NCI-H345 treated with DMSO at 0.1 percent for 48 hours (cell line): ENCODE results near the gene EDIL3.
"Not testable (repeated sequence)": the region's sequence is repeated elsewhere in the genome, so short reads cannot be mapped to it uniquely, and the experiment has no call there.

Experiments
- DNase-seq: peaks from one replicate; lab custom pipeline; 2025; ENCODE audit not compliant: unreplicated experiment; lab: John Stamatoyannopoulos, UW

The EDIL3 gene

DNA sequence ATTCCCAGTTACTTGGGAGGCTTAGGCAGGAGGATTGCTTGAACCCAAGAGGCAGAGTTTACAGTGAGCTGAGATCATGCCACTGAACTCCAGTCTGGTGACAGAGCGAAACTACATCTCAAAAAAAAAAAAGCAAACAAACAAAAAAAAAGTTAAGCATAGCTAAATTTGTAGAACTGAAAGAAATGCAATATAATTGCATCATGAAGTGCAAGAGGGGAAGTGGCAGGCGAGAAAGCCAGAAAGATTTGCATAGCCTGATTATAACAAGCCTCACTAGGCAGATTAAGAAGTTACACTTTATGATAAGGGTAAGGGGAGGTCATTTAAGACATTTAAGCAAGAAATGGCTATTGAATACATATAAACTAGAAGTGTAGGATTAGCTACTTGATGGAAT, 187.1 kb downstream of the EDIL3 start:
- no peak for DNase-seq

DNA sequence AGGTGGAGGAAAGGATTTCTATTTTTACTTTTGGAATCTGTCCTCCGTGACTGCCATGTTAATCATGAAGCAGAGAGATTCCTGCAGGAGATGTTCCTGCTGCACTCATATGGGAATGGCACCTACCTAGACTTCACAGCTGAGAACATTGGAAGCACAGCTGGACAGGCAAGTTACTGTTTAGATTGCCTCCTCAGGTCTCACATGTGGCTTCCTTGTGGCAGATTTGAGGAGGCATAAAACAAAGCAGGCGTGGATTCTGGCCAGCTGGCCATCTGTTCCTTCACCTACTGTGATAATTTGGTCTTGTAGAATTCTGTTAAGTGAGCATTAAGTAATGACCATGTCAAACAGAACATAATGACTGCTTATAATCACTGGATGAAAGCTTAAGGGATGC, 193.4 kb downstream of the EDIL3 start:
- no peak for DNase-seq

DNA sequence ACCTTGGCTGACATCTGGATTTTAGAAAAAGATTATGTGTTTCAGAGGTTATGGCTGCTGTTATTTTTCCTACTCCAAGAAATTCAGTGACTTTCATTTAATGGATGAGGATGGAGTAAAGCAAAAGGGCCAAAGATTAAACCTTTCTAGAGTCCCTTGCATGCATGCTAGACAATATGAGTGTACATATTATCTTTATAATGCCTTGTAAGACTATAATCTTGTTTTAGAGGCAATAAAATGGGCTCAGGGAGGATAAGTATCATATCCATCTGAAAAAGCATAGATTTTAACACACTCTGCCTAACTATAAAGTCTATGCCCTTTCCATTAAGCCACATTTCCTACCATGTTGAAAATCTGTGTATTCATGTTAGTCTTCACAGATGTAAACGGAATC, 199.8 kb downstream of the EDIL3 start:
- DNase-seq: no peak

GRCh38 chr5:84181093-84181492, 203.6 kb downstream of the EDIL3 start:
- no peak for DNase-seq

DNA sequence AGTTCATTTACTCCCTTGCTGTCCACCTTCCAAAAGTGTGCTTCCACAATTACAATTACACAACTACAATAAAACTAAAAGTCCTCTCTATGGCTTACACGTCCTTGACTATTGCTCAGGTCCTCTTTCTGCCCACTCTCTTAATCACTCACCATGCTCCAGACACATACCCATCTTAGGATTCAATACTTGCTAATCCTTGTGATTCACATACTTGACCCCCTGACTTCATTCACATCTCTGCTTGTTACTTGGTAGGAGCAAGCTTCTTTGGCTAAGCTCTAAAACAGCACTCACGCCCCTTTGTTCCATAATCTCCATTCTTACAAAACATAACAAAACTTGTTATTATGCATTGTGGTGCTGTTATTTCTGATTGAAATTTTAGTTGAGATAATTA, 215.8 kb downstream of the EDIL3 start:
- DNase-seq: no peak

DNA sequence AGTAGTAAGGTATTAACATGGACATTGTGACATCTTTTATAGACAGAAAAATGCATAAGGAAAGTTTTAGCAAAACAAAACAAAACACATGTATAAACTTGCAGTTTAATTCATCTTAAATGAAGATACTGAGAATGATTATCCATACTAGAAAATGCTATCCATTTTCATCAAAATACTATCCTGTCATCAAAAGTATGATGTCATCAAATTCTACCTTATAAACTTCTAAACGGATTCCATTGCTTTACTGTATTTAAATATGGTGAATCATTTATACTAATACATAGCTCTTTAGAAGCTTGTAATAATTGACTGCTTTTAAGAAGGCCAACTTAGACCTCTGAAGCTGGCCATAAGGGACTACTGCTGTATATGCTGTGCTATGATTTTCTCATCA, 221.0 kb downstream of the EDIL3 start:
- DNase-seq: no peak

DNA sequence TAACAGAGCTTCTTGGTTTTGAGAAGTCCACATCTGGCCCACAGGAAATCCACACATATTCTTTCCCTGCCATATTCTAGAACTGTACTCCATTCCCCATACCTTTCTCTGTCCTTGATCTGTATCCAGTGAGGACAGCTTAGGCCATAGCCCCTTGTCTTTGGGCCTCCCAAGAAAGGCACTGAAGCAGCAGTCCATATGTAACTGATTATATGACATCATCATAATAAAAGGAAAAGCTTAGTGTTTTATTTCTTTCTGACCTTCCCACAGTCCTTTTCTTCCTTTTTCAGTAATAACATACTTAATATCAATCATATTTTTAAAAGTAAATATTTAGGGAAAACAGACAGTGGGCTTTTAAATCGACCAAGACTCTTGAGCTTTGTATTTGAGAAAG, 222.0 kb downstream of the EDIL3 start:
- no peak for DNase-seq

- DNase-seq: not testable (repeated sequence)
Measured at GRCh38 chr5:84160650-84161049, 224.0 kb downstream of the EDIL3 start.

GRCh38 chr5:84149094-84149493, 235.6 kb downstream of the EDIL3 start:
- no peak for DNase-seq

GRCh38 chr5:84148651-84149050, 236.0 kb downstream of the EDIL3 start:
- no peak for DNase-seq

- no peak for DNase-seq
Measured at GRCh38 chr5:84137541-84137940, 247.1 kb downstream of the EDIL3 start.

DNA sequence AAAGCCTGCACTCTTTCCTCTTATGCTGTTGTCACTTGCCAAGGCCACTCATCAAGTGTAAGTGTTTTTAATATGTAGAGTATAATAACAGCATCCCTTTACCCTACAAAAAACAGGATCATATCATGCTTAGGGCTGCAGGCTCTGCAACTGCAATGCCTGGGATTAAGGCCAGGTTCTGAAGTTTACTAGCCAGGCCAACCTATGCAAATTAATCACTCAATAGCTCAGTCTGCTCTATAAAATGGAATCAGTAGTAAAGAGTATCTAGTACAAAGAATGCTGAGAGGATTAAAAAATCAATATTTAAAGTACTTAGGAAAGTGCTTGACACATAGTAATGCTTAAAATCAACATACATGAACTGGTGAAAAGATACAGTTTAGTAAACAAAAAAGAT, 253.3 kb downstream of the EDIL3 start:
- DNase-seq: peak; percentile 42

GRCh38 chr5:84130006-84130580, 254.6 kb downstream of the EDIL3 start:
- DNase-seq: no peak

GRCh38 chr5:84125216-84125615, 259.5 kb downstream of the EDIL3 start:
- no peak for DNase-seq

- no peak for DNase-seq
Measured at GRCh38 chr5:84119252-84119651, 265.4 kb downstream of the EDIL3 start.

GRCh38 chr5:84118551-84118950, 266.1 kb downstream of the EDIL3 start:
- DNase-seq: no peak

DNA sequence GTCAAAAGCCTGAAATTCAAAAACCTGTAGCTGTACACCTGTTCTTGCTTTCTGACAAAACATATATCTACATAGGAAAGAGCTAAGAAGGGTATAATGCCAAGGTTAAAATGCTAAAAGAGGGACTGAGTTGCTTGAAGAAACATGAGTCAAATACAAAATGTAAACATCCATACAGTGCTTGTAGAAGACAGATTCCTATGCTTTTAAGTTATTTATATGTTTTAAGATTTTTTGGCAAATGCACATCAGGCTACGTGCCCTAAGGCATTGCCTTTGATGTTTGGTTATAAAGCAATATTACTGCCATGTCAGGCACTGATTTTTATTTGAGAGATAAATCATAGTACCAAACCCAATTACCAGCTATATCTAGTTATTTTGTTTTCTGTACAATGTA, 269.0 kb downstream of the EDIL3 start:
- DNase-seq: no peak

- peak; percentile 85 for DNase-seq
Measured at GRCh38 chr5:84113246-84114105, 271.2 kb downstream of the EDIL3 start.

GRCh38 chr5:84092738-84093137, 291.9 kb downstream of the EDIL3 start:
- DNase-seq: no peak

GRCh38 chr5:84091127-84091799, 293.4 kb downstream of the EDIL3 start:
- peak; percentile 52 for DNase-seq

DNA sequence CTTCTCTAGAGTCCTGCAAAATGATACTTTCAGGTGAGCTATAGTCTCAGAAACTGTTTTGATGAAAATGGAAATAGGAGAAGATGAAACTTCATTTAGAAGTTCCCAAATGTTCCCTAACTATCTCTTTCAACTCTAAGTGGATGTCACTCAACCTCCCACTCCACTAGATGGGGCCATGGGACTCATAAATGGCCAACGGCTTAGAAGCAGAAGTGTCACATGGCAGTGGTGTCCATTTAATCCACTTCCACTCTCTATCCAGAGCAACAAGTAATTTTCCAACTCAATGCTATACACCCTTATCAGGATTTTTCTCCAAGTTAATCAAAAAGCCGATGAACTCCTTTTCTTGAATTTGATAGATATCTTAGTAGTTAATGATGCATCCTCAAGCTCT, 295.7 kb downstream of the EDIL3 start:
- DNase-seq: no peak

- no peak for DNase-seq
Measured at GRCh38 chr5:84086511-84086910, 298.2 kb downstream of the EDIL3 start.
